ENCODE data around the gene NOTCH1. TPM values are rescaled to one million over a fixed set of nuclear protein-coding genes. Genes with fewer than 3 reads are reported as not detected.

The NOTCH1 gene
- total and polyA plus RNA-seq, 5 donors = 10.8 to 31.9 (median 27.8) TPM

DNA sequence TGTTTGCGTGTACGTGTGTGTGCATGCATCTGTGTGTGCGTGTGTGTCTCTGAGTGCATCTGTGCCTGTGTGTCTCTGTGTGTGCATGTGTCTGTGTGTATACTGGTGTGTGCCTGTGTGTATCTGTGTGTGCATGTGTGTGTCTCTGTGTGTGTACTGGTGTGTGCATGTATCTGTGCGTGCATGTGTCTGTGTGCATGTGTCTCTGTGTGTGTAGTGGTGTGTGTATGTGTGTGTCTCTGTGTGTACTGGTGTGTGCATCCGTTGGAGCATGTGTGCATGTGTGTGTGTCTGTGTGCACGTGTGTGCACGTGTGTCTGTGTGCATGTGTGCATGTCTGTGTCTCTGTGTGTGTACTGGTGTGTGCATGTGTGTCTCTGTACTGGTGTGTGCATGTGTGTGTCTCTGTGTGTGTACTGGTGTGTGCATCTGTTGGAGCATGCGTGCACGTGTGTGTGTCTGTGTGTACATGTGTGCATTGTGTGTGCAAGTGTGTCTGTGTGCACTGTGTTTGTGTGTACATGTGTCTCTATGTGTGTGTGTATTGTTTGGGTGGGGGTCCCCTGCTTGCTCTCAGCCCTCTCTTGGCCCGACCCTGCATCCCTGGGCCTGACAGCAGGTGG is 23.8 kb upstream of the NOTCH1 start:
- Histone ChIP-seq H3K27ac (ENCODE audit: low read length) (no peak overlapping the region), H3K4me1 (ENCODE audit: control insufficient read depth, insufficient read depth, low read length) (peaks cover 30% of the 10 kb centered on the region), H3K27me3 (ENCODE audit: control insufficient read depth, insufficient read depth) (no peaks in the 10 kb centered on the region), H3K4me3 (ENCODE audit: low read length) (no peak overlapping the region), H3K9me3 (ENCODE audit: control insufficient read depth, low read length) (no peaks in the 10 kb centered on the region)
- ATAC-seq (no peak), DNase-seq (peak in 2 of 3 donors; percentile 20 to 38)
- intact Hi-C loops (cut with DNase I) = no loop called here
- 94% methylated on average over 10 of the region's 10 CpGs for WGBS

DNA sequence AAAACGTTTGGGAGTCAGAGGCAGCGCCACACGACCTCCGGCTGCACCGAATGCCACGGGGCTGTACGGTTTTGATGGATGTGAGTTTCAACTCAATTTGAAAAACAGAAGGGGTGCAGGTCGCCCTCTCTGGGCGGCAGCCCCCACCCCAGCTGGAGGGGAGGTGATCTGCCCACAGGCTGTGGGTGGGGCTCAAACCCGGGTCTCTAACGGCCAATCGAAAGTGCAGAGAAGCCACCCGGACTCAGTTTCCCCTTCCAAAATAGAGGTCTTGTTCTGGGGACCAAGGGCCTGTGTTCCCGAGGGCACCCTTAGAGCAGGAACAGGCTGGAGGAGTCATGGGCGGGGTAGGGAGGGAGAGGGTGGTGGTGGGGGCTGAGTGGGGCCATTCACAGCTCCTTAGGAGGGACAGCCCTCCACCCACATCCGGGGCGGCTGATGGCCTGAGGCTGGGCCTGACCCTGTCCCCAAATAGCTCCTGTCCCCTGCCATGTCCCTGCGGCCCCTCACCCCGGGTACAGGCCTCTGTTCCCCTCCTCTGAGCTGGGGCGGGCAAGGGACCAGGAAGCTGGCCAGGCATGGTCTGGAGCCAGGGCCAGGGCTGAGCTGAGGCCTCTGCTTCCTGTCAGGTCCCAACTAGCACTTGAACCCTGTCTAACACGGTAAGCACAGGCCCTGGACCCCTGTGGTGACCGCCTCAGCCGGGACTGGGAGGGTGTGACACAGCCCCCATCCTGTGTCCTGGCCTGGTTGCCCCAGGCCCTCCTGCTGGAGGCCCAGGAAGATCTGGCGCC is 22.6 kb upstream of the NOTCH1 start:
- WGBS = 52% methylated on average over 24 of the region's 24 CpGs
- peak in 1 of 2 donors; percentile 9 for ATAC-seq
- Histone ChIP-seq H3K9me3 (ENCODE audit: control insufficient read depth, low read length) (no peaks in the 10 kb centered on the region), H3K27ac (ENCODE audit: low read length) (peak overlapping the region; percentile 7), H3K4me3 (ENCODE audit: low read length) (no peak overlapping the region), H3K27me3 (ENCODE audit: control insufficient read depth, insufficient read depth) (no peaks in the 10 kb centered on the region), H3K4me1 (ENCODE audit: control insufficient read depth, insufficient read depth, low read length) (peaks cover 38% of the 10 kb centered on the region)
- intact Hi-C loops (cut with DNase I) = no loop called here
- DNase-seq = peak in 2 of 3 donors; percentile 82 to 86

DNA sequence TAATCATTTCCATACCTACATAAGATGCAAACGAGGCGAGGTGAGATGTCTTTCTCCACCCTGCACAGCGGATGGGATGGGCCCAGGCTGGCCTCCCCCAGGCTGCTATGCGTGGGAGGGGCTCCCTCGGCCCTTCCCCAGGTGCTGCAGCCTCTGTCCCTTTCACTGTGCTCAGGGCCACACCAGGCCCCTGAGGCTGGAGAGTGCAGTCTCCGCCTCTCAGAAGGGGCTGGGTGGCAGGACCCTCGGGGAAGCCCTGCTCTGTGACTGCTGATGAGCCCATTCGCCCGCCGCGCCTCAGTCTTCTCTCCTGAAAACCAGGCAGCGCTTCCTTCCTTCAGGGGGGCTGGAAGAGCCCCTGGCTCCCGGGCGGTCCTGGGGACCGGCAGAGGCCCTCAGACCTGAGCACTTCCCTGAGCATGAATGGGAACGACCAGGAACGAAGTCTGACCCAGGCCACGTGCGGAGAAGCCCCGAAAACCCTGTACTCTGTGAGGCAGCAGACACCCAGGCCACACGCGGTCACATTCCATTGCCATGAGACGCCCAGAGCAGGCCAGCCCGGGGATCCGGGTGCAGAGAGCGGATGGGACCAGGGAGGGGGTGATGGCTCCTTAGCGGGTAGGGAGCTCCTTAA is 21.9 kb upstream of the NOTCH1 start:
- no peaks in the 10 kb centered on the region for H3K27me3 ChIP-seq (ENCODE audit: control insufficient read depth, insufficient read depth)
- H3K4me3 ChIP-seq (ENCODE audit: low read length) = no peak overlapping the region
- DNase-seq (peak; percentile 82 to 91 (median 89)), ATAC-seq (peak; percentile 54 to 57)
- peak overlapping the region; percentile 10 for H3K27ac ChIP-seq (ENCODE audit: low read length)
- peaks cover 42% of the 10 kb centered on the region for H3K4me1 ChIP-seq (ENCODE audit: control insufficient read depth, insufficient read depth, low read length)
- WGBS = 44% methylated on average over 27 of the region's 27 CpGs
- H3K9me3 ChIP-seq (ENCODE audit: control insufficient read depth, low read length) = no peaks in the 10 kb centered on the region
- intact Hi-C loops (cut with DNase I) = no loop called here

DNA sequence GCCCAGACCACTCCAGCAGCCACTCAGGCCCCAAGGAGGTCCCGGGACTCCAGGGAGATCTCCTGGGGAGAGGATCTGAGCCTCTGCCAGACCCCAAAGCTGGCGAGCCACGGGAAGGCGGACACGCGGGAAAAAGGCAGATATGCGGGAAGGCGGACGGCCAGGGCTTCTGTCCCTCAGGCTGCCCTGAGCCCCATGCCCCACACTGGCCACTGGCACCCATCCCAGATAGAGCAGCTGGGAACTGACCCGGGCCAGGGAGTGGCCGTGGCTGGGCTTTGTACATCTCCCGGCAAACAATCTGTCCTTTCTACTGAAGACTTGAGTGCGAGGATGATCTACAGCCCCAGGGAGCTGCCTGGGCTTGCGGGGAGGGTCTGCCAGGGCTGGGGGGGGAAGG is 21.1 kb upstream of the NOTCH1 start:
- WGBS = 41% methylated on average over 14 of the region's 14 CpGs
- intact Hi-C loops (cut with DNase I) = no loop called here
- peaks cover 40% of the 10 kb centered on the region for H3K4me1 ChIP-seq (ENCODE audit: control insufficient read depth, insufficient read depth, low read length)
- H3K27ac ChIP-seq (ENCODE audit: low read length) = no peak overlapping the region
- ATAC-seq = peak; percentile 30 to 32
- H3K27me3 ChIP-seq (ENCODE audit: control insufficient read depth, insufficient read depth) = no peaks in the 10 kb centered on the region
- peak; percentile 84 to 92 (median 90) for DNase-seq
- H3K4me3 ChIP-seq (ENCODE audit: low read length) = no peak overlapping the region
- no peaks in the 10 kb centered on the region for H3K9me3 ChIP-seq (ENCODE audit: control insufficient read depth, low read length)

DNA sequence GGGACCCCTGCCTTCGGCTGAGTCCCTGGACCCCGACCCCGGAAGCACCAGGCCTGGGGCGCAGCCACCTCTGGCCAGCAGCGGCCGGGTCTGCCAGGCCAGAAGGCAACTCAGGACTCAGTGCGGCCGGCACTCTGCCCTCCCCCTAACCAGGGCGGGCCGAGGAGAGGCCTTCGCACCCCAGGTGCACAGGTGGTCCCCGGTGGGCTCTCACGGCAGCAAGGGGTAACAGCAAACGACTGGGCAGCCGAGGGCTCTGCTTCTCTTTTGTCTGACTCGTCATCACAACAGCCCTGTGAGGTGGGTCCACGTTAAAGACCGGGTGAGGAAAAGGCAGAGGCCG is 20.7 kb upstream of the NOTCH1 start:
- H3K4me1 ChIP-seq (ENCODE audit: control insufficient read depth, insufficient read depth, low read length) = peaks cover 37% of the 10 kb centered on the region
- DNase-seq = peak in 2 of 3 donors; percentile 63 to 72
- WGBS = 77% methylated on average over 19 of the region's 19 CpGs
- intact Hi-C loops (cut with DNase I) = no loop called here
- H3K9me3 ChIP-seq (ENCODE audit: control insufficient read depth, low read length) = no peaks in the 10 kb centered on the region
- no peaks in the 10 kb centered on the region for H3K27me3 ChIP-seq (ENCODE audit: control insufficient read depth, insufficient read depth)
- no peak for ATAC-seq
- no peak overlapping the region for H3K4me3 ChIP-seq (ENCODE audit: low read length)
- H3K27ac ChIP-seq (ENCODE audit: low read length) = no peak overlapping the region

DNA sequence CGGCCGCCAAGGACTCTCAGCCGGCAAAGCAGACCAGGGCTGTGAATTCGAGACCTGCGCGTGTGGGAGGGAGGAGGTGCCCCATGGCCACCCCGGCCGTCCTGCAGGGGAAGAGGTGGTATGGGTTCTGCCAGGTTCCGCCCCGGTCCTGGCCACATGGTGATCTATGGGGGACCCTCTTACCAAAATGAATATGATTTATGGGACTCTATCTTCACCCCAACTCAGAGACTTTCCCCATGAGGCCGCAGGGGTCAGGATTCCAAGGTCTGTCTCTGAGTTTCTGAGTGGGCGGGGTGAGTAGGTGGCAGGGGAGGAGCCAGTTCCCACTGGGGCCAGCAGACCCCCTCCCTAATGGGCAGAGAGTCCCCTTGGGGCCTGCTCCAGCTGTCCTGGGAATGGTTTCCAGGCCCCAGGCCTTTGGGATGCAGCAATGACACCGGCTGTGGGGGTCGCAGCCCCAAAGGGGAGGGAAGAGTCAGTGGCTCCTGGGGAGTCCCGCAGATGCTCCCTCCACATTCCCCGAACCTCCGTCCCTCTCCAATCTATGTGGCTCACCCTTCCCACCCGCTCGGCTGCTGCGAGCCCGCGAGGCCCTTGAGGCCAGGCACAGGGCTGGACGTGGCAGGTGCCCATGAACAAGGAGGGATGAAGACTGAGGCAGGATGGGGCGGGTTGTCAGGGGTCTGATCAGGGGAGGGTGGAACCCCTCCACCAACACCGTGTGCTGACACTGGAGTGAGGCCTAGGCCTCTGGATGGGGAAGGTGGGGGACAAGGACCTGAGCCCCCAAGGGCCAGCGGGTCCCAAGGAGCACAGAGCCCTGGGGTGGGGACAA is 20.1 kb upstream of the NOTCH1 start:
- peak in 2 of 3 donors; percentile 45 to 69 for DNase-seq
- intact Hi-C loops (cut with DNase I) = no loop called here

DNA sequence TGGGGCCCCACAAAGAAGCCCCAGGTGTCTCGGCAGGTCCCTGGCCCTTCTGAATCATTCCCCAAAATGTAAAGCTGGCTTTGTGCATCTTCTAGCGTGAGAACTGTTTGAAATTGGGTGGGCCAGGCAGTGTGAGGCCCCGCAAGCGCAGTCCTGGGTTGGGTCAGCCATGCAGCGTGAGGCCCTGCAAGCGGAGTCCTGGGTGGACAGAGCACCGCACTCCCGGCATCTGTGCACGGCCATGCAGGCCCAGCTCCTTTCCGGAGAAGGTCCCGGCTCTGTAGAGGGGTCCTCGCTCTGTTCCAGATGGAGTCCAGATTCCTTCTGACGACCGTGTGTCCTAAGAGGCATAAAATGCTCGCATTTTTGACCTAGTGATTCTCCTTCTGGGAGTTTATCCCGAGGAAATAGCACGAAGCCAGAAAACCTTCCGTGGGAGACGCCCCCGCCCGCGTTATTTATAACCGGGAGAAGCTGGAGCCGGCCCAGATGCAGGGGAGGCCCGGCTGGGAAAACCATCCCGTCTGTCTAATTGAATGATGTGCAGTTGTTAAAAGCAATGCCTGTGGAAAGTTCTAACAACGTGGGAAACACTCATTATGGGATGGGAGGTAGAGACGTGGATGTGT is 19.4 kb upstream of the NOTCH1 start:
- intact Hi-C loops (cut with DNase I) = no loop called here
- H3K4me1 ChIP-seq (ENCODE audit: control insufficient read depth, insufficient read depth, low read length) = peaks cover 33% of the 10 kb centered on the region
- ATAC-seq (peak in 1 of 2 donors; percentile 19), DNase-seq (peak; percentile 68 to 85 (median 81))
- no peaks in the 10 kb centered on the region for H3K9me3 ChIP-seq (ENCODE audit: control insufficient read depth, low read length)
- no peak overlapping the region for H3K4me3 ChIP-seq (ENCODE audit: low read length)
- peak overlapping the region; percentile 77 for H3K27ac ChIP-seq (ENCODE audit: low read length)
- 31% methylated on average over 28 of the region's 28 CpGs for WGBS
- H3K27me3 ChIP-seq (ENCODE audit: control insufficient read depth, insufficient read depth) = no peaks in the 10 kb centered on the region

More for the DNA sequence above, 20.1 kb upstream of the NOTCH1 start:
- Histone ChIP-seq H3K9me3 (ENCODE audit: control insufficient read depth, low read length) (no peaks in the 10 kb centered on the region), H3K27ac (ENCODE audit: low read length) (peak overlapping the region; percentile 21), H3K4me3 (ENCODE audit: low read length) (no peak overlapping the region), H3K4me1 (ENCODE audit: control insufficient read depth, insufficient read depth, low read length) (peaks cover 33% of the 10 kb centered on the region), H3K27me3 (ENCODE audit: control insufficient read depth, insufficient read depth) (no peaks in the 10 kb centered on the region)
- no peak for ATAC-seq
- WGBS = 79% methylated on average over 26 of the region's 26 CpGs

DNA sequence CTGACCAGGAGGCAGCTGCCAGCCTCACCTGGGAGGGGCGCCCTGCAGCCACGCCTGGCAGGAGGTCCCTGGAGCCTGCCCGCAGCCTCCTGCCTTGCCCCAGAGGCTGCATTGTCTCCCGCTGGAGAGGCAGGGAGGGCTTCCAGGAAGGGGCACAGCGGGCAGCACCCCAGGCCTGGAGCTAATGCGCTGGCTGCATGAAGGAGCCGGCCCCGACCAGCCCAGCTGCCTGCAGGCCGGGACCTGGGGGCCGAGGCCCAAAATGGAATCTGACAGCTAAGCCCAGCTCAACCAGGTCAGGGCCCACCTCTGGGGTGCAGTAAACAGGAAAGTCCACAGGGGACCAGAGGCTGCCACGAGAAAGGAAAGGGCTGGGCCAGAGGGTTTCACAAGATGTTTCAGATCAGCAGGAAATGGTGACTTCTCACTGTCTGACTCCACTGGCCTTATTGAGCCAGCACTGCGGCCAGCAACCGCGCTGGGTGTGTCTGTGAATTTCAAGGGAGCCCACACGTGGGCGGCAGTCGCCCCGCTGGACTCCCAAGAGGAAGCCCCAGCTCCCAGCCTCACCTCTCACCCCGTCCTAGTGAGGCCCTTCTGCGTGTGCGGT is 18.6 kb upstream of the NOTCH1 start:
- H3K4me1 ChIP-seq (ENCODE audit: control insufficient read depth, insufficient read depth, low read length) = peaks cover 33% of the 10 kb centered on the region
- DNase-seq = peak; percentile 87 to 93 (median 92)
- peak; percentile 44 to 74 for ATAC-seq
- H3K27ac ChIP-seq (ENCODE audit: low read length) = peak overlapping the region; percentile 77
- intact Hi-C loops (cut with DNase I) = no loop called here
- H3K4me3 ChIP-seq (ENCODE audit: low read length) = no peak overlapping the region
- H3K27me3 ChIP-seq (ENCODE audit: control insufficient read depth, insufficient read depth) = no peaks in the 10 kb centered on the region
- H3K9me3 ChIP-seq (ENCODE audit: control insufficient read depth, low read length) = no peaks in the 10 kb centered on the region
- WGBS = 51% methylated on average over 21 of the region's 21 CpGs

DNA sequence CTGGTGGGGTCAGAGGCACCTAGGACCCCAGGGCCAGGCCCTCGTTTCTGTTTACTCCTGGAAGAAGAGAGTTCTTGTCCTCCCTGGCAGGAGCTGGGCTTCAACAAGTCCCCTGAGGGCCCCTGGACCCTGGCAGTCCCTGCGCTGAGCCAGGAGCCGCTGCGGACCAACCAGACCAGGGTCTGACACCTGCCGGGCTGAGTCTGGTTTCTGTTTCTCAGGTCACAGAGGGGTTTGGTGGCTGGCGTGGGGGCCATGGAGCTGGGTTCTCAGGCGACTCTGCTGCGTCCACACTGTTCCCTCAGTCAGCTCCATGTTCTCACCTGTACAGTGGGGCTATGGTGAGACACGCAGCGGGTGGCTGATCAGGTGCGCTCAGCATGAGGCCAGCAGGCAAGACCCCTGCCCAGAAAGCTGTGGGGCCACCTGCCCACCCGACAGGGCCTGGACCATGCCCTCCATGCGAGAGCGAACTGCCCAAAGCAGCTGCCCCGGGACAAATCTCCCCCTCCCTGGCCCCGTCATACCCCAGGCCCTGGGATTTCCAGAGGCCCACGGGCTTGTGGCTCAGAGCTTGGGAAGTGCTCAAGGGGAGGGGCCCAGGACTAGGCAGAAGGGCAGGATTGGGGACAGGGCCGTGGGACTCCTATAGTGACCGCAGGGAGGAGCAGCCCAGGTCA is 17.9 kb upstream of the NOTCH1 start:
- H3K4me3 ChIP-seq (ENCODE audit: low read length) = no peak overlapping the region
- H3K27ac ChIP-seq (ENCODE audit: low read length) = no peak overlapping the region
- H3K9me3 ChIP-seq (ENCODE audit: control insufficient read depth, low read length) = no peaks in the 10 kb centered on the region
- H3K4me1 ChIP-seq (ENCODE audit: control insufficient read depth, insufficient read depth, low read length) = peaks cover 33% of the 10 kb centered on the region
- H3K27me3 ChIP-seq (ENCODE audit: control insufficient read depth, insufficient read depth) = no peaks in the 10 kb centered on the region
- intact Hi-C loops (cut with DNase I) = no loop called here
- DNase-seq = peak in 2 of 3 donors; percentile 50 to 59
- ATAC-seq = peak in 1 of 2 donors; percentile 1
- 77% methylated on average over 19 of the region's 19 CpGs for whole genome bisulfite sequencing

Data from right cardiac atrium (tissue), 5 donors.